Endodermal cell (in vitro differentiated cells): ENCODE measurements around the gene KLF3. TPM values are rescaled to one million over a fixed set of nuclear protein-coding genes. Genes with fewer than 3 reads are reported as not detected.
A peak's percentile ranks its signal among the peaks of the same experiment; 100 is the strongest.

Experiments used
- DNase-seq: peaks from one replicate; pipeline ENCODE4 v3.0.0-alpha.2; 2017
- H3K27ac ChIP-seq: 2 replicates; pipeline ENCODE4 v1.5.1; 2013; ENCODE audit warnings: mild to moderate bottlenecking, low read depth, low read length, moderate library complexity
- H3K27me3 ChIP-seq: 2 replicates; pipeline ENCODE4 v1.6.1; 2013; ENCODE audit warnings: mild to moderate bottlenecking, low read length, moderate library complexity; ENCODE audit not compliant: insufficient read depth, control insufficient read depth, poor library complexity, severe bottlenecking
- H3K36me3 ChIP-seq: 2 replicates; pipeline ENCODE4 v1.7.0; 2013; ENCODE audit warnings: mild to moderate bottlenecking, low read length, moderate library complexity; ENCODE audit not compliant: control insufficient read depth, insufficient read depth
- H3K4me1 ChIP-seq: one replicate; pipeline ENCODE4 v1.7.0; 2013; ENCODE audit warnings: low read length; ENCODE audit not compliant: control insufficient read depth, insufficient read depth
- H3K4me3 ChIP-seq: 2 replicates; pipeline ENCODE4 v1.5.1; 2013; ENCODE audit warnings: mild to moderate bottlenecking, low read length, moderate library complexity
- H3K9ac ChIP-seq: 2 replicates; pipeline ENCODE4 v1.6.1; 2013; ENCODE audit warnings: mild to moderate bottlenecking, low read length, moderate library complexity; ENCODE audit not compliant: poor library complexity, severe bottlenecking; ENCODE audit errors: extremely low read depth
- H3K9me3 ChIP-seq: 2 replicates; pipeline ENCODE4 v1.6.1; 2013; ENCODE audit warnings: mild to moderate bottlenecking, low read length, moderate library complexity; ENCODE audit not compliant: control insufficient read depth
- H3K27ac Mint-ChIP-seq: 2 replicates; pipeline ENCODE4 v1.8.0; 2020; ENCODE audit warnings: mixed read lengths
- H3K27me3 Mint-ChIP-seq: 2 replicates; pipeline ENCODE4 v1.8.0; 2021; ENCODE audit warnings: mild to moderate bottlenecking, mixed read lengths; ENCODE audit not compliant: insufficient read depth
- H3K36me3 Mint-ChIP-seq: 2 replicates; pipeline ENCODE4 v1.8.0; 2020; ENCODE audit warnings: low read depth, mixed read lengths
- H3K4me1 Mint-ChIP-seq: 2 replicates; pipeline ENCODE4 v1.8.0; 2020; ENCODE audit warnings: mixed read lengths
- H3K4me3 Mint-ChIP-seq: 2 replicates; pipeline ENCODE4 v1.8.0; 2020; ENCODE audit warnings: mild to moderate bottlenecking, moderate library complexity, mixed read lengths
- H3K9me3 Mint-ChIP-seq: 2 replicates; pipeline ENCODE4 v1.8.0; 2020; ENCODE audit warnings: mild to moderate bottlenecking, mixed read lengths
- WGBS, 2 experiments: methylation state at CpG; one replicate each; pipeline versions ENCODE4 v1.1.5 to v1.1.7; 2013; ENCODE audit warnings: missing lambda C conversion rate in 2 of 2, mixed read lengths in 1 of 2; ENCODE audit not compliant: insufficient coverage in 1 of 2, insufficient read length in 1 of 2; 5-methylcytosine and 5-hydroxymethylcytosine counted together
- total RNA-seq, 2 donors: library from RNA; stranded (reverse); fragmentation: NEBNext Ultra II Directional in 1 of 2; extraction: Animal tissue kit (Norgen Biotek cat#: 25700) in 1 of 2; gene quantifications; 2 replicates in 1 of 2; 3 replicates in 1 of 2; pipeline ENCODE4 v1.2.1, GENCODE V29; 2021
- TF ChIP-seq, protein P1 (sequence below): fragments of 200-600 bp; sonication (generic); conservative IDR thresholded peaks from 2 replicates; pipeline ENCODE4 v1.5.0; 2021; ENCODE audit warnings: antibody characterized with exemption, mild to moderate bottlenecking

Gene KLF3
- total RNA-seq, 2 donors from 2014 or later = 20.7 to 28.2 TPM

DNA sequence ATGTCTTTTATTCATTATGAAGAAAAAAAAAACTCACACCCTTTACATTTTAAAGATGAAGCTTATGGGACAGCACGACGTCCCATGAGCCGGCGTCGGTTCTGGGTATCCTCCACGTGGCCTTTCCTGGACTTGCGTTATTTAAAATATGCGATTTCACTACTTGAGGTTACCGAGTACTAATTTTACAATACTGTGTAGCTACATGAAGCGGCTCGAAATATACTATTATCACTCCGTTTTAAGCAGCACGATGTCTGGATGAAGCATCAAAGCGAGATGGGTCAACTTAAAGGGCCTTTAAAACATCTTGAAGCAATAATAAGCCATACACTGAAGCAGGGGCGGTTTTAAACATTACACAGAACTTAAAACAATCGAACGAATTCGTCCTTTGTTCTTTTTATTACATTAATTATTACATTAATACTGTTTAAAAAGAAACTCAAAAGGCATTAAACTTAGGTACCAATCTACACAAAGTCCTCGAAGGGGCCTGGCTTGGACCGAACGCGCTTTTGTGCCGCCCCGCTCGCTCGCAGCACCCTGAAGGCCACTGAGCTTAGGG lies 1.4 kb upstream of the KLF3 start:
- Histone ChIP-seq H3K27me3 (no peaks in the 10 kb centered on the region), H3K9ac (peak overlapping the region; percentile 63), H3K4me1 (peaks cover 6% of the 10 kb centered on the region), H3K27ac (peak overlapping the region; percentile 91), H3K9me3 (no peaks in the 10 kb centered on the region), H3K4me3 (peak overlapping the region; percentile 75), H3K36me3 (no peaks in the 10 kb centered on the region)
- TF ChIP-seq, protein P1, sequence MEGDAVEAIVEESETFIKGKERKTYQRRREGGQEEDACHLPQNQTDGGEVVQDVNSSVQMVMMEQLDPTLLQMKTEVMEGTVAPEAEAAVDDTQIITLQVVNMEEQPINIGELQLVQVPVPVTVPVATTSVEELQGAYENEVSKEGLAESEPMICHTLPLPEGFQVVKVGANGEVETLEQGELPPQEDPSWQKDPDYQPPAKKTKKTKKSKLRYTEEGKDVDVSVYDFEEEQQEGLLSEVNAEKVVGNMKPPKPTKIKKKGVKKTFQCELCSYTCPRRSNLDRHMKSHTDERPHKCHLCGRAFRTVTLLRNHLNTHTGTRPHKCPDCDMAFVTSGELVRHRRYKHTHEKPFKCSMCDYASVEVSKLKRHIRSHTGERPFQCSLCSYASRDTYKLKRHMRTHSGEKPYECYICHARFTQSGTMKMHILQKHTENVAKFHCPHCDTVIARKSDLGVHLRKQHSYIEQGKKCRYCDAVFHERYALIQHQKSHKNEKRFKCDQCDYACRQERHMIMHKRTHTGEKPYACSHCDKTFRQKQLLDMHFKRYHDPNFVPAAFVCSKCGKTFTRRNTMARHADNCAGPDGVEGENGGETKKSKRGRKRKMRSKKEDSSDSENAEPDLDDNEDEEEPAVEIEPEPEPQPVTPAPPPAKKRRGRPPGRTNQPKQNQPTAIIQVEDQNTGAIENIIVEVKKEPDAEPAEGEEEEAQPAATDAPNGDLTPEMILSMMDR = no peak
- peak overlapping the region; percentile 85 for H3K27ac Mint-ChIP-seq
- H3K4me1 Mint-ChIP-seq = peaks cover 24% of the 10 kb centered on the region
- no peaks in the 10 kb centered on the region for H3K9me3 Mint-ChIP-seq
- peak overlapping the region; percentile 85 for H3K4me3 Mint-ChIP-seq
- no peak for DNase-seq
- 58 to 60% methylated on average over 23 to 26 of the region's 26 CpGs for WGBS, 2 experiments
- H3K27me3 Mint-ChIP-seq = peaks cover 7% of the 10 kb centered on the region
- H3K36me3 Mint-ChIP-seq = no peaks in the 10 kb centered on the region

DNA sequence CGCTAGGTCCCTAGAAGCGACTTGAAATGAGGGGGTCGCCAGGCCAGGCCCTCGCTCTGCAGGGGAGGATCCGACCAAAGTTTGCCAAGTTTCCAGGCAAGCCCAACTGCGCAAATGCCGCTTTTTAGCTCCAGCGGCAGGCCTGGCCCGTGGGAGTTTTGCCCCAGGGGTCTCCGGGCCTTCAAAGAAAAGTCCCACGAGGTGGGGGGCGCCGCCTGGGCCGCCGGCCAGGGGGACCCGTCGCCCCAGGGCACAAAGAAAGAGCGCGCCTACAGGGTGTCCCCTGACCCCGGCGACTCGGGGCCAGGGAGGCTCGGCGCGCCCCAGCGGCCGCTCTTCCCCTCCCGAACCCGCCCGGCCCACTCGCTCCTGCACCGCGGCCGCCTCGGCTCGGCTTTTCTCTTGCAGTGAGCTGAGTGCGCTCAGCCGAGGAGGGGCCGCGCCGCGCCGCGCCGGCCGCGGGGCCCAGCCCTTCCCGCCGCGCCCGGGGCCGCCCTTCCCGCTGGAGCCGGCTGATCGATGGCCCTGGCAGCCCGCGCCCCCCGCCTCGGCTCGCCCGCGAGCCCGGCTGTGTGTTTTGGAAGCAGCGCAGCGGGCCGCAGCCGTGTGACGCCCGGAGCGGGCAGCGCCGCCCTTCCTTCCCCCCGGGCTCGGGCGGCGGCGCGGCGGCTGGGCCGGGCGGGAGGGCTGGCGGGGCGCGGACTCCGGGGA lies 754 bp upstream of the KLF3 start:
- Histone ChIP-seq H3K4me1 (peaks cover 8% of the 10 kb centered on the region), H3K4me3 (peak overlapping the region; percentile 75), H3K9ac (peak overlapping the region; percentile 63), H3K27me3 (no peaks in the 10 kb centered on the region), H3K9me3 (no peaks in the 10 kb centered on the region), H3K36me3 (no peaks in the 10 kb centered on the region), H3K27ac (peak overlapping the region; percentile 91)
- Mint-ChIP-seq H3K27me3 (peaks cover 7% of the 10 kb centered on the region), H3K36me3 (no peaks in the 10 kb centered on the region), H3K27ac (peak overlapping the region; percentile 85), H3K4me1 (peaks cover 26% of the 10 kb centered on the region), H3K9me3 (no peaks in the 10 kb centered on the region), H3K4me3 (peak overlapping the region; percentile 85)
- TF ChIP-seq, protein P1 = no peak
- peak; percentile 83 for DNase-seq
- 1 to 2% methylated on average over 18 to 84 of the region's 85 CpGs for WGBS, 2 experiments

DNA sequence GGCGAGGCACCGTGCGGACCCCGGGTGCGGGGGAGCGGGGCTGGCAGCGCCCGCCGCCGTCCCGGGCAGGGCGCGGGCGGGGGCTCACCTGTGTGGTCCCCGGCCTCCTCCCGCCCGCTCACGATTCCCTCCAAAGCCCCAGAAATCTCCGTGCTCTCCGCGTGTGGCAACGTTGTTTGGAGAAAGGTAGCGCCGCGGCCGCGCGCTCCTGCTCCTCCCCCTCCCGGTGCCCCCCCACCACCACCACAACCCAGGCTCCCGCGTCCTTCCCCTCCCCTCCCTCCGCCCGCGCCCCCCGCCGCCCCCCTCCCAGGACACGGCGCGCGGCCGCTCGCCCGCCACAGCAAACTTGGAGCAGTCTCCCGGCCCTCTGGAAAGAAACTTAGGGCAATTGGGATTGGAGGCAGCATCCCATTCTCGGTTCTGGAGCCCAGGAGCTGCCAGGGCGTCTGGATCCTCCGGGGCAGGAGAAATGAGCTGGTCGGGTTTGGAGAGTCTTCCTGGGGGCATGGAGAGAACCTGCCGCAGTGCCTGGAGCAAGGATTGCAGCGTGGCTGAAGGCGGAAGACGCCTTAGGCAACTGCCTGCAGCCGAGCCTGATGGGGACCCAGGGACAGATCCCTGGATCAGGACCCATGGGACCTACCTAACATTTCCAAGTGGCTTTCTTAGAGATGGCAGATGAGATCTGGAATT lies 855 bp downstream of the KLF3 start:
- H3K27me3 ChIP-seq = no peaks in the 10 kb centered on the region
- Mint-ChIP-seq H3K36me3 (no peaks in the 10 kb centered on the region), H3K27ac (peak overlapping the region; percentile 94), H3K9me3 (no peaks in the 10 kb centered on the region), H3K27me3 (peaks cover 7% of the 10 kb centered on the region), H3K4me1 (peaks cover 37% of the 10 kb centered on the region), H3K4me3 (peak overlapping the region; percentile 85)
- H3K9ac ChIP-seq = peak overlapping the region; percentile 84
- peak overlapping the region; percentile 87 for H3K4me3 ChIP-seq
- DNase-seq = peak; percentile 85
- peaks cover 20% of the 10 kb centered on the region for H3K4me1 ChIP-seq
- H3K27ac ChIP-seq = peak overlapping the region; percentile 88
- no peaks in the 10 kb centered on the region for H3K36me3 ChIP-seq
- WGBS, 2 experiments = 0% methylated on average over 9 to 49 of the region's 53 CpGs
- H3K9me3 ChIP-seq = no peaks in the 10 kb centered on the region
- TF ChIP-seq, protein P1 = no peak
